Measurements from ENCODE around the gene ITGA1.

DNA sequence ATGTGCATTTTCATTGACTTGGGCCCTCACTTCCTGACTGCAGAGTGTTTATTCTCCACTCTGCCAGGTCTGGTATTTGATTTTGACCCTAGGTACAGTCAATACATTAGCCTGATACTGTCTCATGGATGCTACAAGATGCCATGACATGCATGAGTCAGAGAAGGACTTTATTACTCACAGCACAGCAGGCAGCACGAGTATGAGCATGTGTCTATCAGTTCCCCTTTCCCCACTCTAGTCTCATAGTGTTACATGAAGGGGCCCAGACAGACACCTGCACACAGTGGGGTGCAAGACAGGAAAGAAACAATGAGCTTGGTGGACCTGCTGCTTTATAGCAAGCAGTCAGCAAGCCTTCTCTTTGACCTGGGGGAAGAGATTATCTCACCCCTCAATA lies 221.0 kb downstream of the ITGA1 start:
- TF ChIP-seq, protein P1, sequence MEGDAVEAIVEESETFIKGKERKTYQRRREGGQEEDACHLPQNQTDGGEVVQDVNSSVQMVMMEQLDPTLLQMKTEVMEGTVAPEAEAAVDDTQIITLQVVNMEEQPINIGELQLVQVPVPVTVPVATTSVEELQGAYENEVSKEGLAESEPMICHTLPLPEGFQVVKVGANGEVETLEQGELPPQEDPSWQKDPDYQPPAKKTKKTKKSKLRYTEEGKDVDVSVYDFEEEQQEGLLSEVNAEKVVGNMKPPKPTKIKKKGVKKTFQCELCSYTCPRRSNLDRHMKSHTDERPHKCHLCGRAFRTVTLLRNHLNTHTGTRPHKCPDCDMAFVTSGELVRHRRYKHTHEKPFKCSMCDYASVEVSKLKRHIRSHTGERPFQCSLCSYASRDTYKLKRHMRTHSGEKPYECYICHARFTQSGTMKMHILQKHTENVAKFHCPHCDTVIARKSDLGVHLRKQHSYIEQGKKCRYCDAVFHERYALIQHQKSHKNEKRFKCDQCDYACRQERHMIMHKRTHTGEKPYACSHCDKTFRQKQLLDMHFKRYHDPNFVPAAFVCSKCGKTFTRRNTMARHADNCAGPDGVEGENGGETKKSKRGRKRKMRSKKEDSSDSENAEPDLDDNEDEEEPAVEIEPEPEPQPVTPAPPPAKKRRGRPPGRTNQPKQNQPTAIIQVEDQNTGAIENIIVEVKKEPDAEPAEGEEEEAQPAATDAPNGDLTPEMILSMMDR (conservative IDR thresholded peaks at IDR 0.05; ENCODE audit: low read length) = no peak
- no peak for TF ChIP-seq EZH2phosphoT487 (IDR thresholded peaks at IDR 0.05; ENCODE audit: borderline replicate concordance)

All from Loucy (cell line).